ENCODE results near the gene TMEM52B.

DNA sequence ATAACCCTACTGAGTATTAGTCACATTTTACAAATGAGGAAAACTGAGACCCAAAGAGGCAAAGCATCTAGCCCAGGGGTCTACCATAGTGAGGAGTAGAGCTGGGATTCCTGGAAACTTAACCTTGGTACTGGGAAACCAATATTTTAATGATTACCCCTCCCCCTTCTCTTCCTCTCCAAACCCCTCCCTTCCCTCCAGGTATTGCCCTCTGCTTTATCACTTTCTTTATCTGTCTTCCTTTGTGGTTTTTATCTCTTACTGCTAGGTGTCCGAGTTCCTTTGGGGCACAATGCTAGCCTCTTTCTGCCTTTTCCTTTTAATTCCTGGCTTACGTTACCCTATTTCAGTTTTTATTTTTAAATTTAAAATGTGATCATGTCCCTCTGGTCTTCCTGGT is 36.6 kb downstream of the TMEM52B start:
- TF ChIP-seq POLR2A (IDR thresholded peaks at IDR 0.05; ENCODE audit: low read depth, low read length) (no peak), SPI1 (IDR thresholded peaks at IDR 0.05; ENCODE audit: low read depth, low read length) (no peak), POLR2AphosphoS5 (IDR thresholded peaks at IDR 0.05; ENCODE audit: low read depth, low read length) (no peak)
